Kidney (tissue), 14 donors: ENCODE data around the gene NPEPL1. TPM values are rescaled to one million over a fixed set of nuclear protein-coding genes. Genes with fewer than 3 reads are reported as not detected.

Experiments used
- DNase-seq, 5 donors: peaks; one replicate each; pipeline ENCODE4 v3.0.0-alpha.2; 2013 to 2020
- FAIRE-seq: peaks from 2 replicates; lab custom pipeline; 2012; peaks lifted over from hg19 to GRCh38; lab: Jason Lieb, UNC
- H3K27ac ChIP-seq, 2 donors: one replicate each; pipeline ENCODE4 v1.7.0; 2013; ENCODE audit warnings: low read depth in 2 of 2, low read length in 2 of 2, inconsistent platforms in 1 of 2
- H3K27me3 ChIP-seq: one replicate; pipeline ENCODE4 v1.7.1; 2013; ENCODE audit warnings: low read length, inconsistent platforms; ENCODE audit not compliant: control insufficient read depth, insufficient read depth
- H3K36me3 ChIP-seq, 3 donors: one replicate each; pipeline versions ENCODE4 v1.7.0 to v1.7.1; 2013; ENCODE audit warnings: low read length in 3 of 3, control low read depth in 1 of 3, inconsistent platforms in 1 of 3; ENCODE audit not compliant: insufficient read depth in 3 of 3, control insufficient read depth in 2 of 3
- H3K4me1 ChIP-seq, 3 donors: one replicate each; pipeline versions ENCODE4 v1.7.0 to v1.7.1; 2013; ENCODE audit warnings: low read length in 3 of 3, inconsistent platforms in 1 of 3, low read depth in 1 of 3; ENCODE audit not compliant: control insufficient read depth in 2 of 3, insufficient read depth in 2 of 3
- H3K4me3 ChIP-seq, 3 donors: one replicate each; pipeline versions ENCODE4 v1.7.0 to v1.8.1; 2013; ENCODE audit warnings: low read length in 3 of 3, control low read depth in 1 of 3, inconsistent platforms in 1 of 3
- H3K9ac ChIP-seq, 3 donors: one replicate each; pipeline versions ENCODE4 v1.7.0 to v1.7.1; 2013; ENCODE audit warnings: low read length in 3 of 3, control low read depth in 1 of 3, inconsistent platforms in 1 of 3
- H3K9me3 ChIP-seq, 3 donors: one replicate each; pipeline versions ENCODE4 v1.7.0 to v1.7.1; 2013; ENCODE audit warnings: low read length in 3 of 3, control low read depth in 1 of 3, inconsistent platforms in 1 of 3; ENCODE audit not compliant: control insufficient read depth in 2 of 3, insufficient read depth in 1 of 3
- CTCF ChIP-seq: IDR thresholded peaks from 3 replicates; pipeline ENCODE4 v1.5.1; 2012; ENCODE audit warnings: mild to moderate bottlenecking, moderate library complexity, borderline replicate concordance; ENCODE audit not compliant: insufficient read depth; ENCODE audit errors: extremely low read depth
- intact Hi-C: fragments of 100-400 bp; cut with DNase I; formaldehyde crosslinking; loops from one replicate; pipeline ENCODE4 v1.11.1; 2022
- polyA plus RNA-seq: library from polyadenylated mRNA; stranded (reverse); fragments of 350-450 nt; fragmentation: Illumina TruSeq; extraction: RNeasy Lipid Tissue Mini Kit (QIAGEN cat#74804); gene quantifications from one replicate; pipeline ENCODE4 v1.2.3, GENCODE V29; 2014; ENCODE audit warnings: low read depth, low replicate concordance; ENCODE audit not compliant: insufficient read depth
- total RNA-seq: library from RNA; stranded (reverse); fragmentation: NEBNext Ultra II Directional; extraction: Animal tissue kit (Norgen Biotek cat#: 25700); gene quantifications from one replicate; pipeline ENCODE4 v1.2.1, GENCODE V29; 2021
- donor health status: control.
- donor health status: control.
- donor health status: control.
- donor health status: control.
- donor health status: control.
- donor health status: DM: yes; HTN: yes; CAD: no.
- donor health status: Normal renal cell carcinoma (clear cell type).

NPEPL1 gene
- total and polyA plus RNA-seq, 2 donors from 2014 or later: 39.7 to 60.2 TPM

DNA sequence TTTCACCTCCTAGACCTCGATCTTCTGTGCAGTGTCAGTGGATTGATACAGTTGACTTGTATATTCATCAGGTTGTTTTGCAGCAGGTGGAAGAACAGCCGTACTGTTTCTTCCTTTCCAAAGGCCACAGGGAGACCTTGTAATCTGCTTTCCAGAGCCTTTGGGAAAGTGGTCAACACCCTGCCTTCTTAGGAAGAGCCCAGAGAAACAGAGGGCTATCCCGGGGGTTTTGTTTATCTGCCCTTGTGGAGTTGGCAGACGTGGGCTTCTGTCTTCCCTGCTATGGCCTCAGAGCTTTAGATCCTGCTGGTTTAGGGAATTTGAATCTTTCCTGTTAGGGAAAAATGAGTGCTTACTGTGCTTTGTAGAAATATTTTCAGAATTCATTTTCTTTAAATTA is 21.9 kb upstream of the NPEPL1 start:
- no peak for DNase-seq
- FAIRE-seq: no peak
- H3K27me3 ChIP-seq: no peaks in the 10 kb centered on the region
- no peak overlapping the region for H3K4me3 ChIP-seq
- no peaks in the 10 kb centered on the region for H3K4me1 ChIP-seq
- no peak for TF ChIP-seq CTCF
- intact Hi-C loops: no loop called here
- peaks cover 17 to 45% (median 44%) of the 10 kb centered on the region in 3 donors for H3K36me3 ChIP-seq
- no peak overlapping the region for H3K27ac ChIP-seq
- H3K9me3 ChIP-seq: no peaks in the 10 kb centered on the region
- no peak overlapping the region for H3K9ac ChIP-seq

DNA sequence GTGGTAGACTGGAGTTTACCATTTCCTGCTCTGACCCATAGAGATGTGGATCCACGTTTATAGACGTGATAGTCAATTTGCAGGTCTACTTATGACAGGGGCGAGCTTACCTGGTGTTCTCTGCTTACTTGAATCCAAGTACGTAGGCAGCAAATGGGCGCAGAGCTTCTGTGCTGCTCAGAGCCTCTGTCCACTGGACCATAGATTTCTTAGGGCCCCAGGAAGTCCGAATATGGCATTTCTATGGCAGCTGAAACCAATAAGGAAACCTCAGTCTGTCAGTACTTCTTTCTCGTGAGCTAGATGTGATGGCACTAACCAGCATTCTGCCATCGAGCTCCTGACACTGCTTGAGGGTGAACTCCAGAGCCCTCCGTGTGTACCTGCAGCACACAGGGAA is 19.5 kb upstream of the NPEPL1 start:
- no peak overlapping the region for H3K4me3 ChIP-seq
- no peak for TF ChIP-seq CTCF
- no peak for DNase-seq
- H3K9me3 ChIP-seq: no peaks in the 10 kb centered on the region
- H3K4me1 ChIP-seq: no peaks in the 10 kb centered on the region
- no peaks in the 10 kb centered on the region for H3K27me3 ChIP-seq
- intact Hi-C loops: no loop called here
- no peak overlapping the region for H3K27ac ChIP-seq
- no peak for FAIRE-seq
- no peak overlapping the region for H3K9ac ChIP-seq
- peaks cover 13 to 48% (median 43%) of the 10 kb centered on the region in 3 donors for H3K36me3 ChIP-seq

GRCh38 chr20:58675146-58675584 is 17.4 kb upstream of the NPEPL1 start:
- Histone ChIP-seq H3K9me3 (no peaks in the 10 kb centered on the region), H3K27ac (no peak overlapping the region), H3K9ac (no peak overlapping the region), H3K27me3 (no peaks in the 10 kb centered on the region), H3K4me3 (no peak overlapping the region), H3K4me1 (no peaks in the 10 kb centered on the region), H3K36me3 (peaks cover 10 to 40% (median 35%) of the 10 kb centered on the region in 3 donors)
- FAIRE-seq: no peak
- TF ChIP-seq CTCF: no peak
- intact Hi-C loops: no loop called here
- DNase-seq: no peak

- H3K9me3 ChIP-seq: no peaks in the 10 kb centered on the region
- no peaks in the 10 kb centered on the region for H3K4me1 ChIP-seq
- H3K36me3 ChIP-seq: peaks cover 10 to 40% (median 33%) of the 10 kb centered on the region in 3 donors
- no peak for TF ChIP-seq CTCF
- DNase-seq: no peak
- FAIRE-seq: no peak
- no peak overlapping the region for H3K4me3 ChIP-seq
- intact Hi-C loops: no loop called here
- no peaks in the 10 kb centered on the region for H3K27me3 ChIP-seq
- H3K9ac ChIP-seq: no peak overlapping the region
- no peak overlapping the region for H3K27ac ChIP-seq
Measured at GRCh38 chr20:58675641-58676040, 17.0 kb upstream of the NPEPL1 start.
